Measurements from ENCODE around the gene PRKN.

DNA sequence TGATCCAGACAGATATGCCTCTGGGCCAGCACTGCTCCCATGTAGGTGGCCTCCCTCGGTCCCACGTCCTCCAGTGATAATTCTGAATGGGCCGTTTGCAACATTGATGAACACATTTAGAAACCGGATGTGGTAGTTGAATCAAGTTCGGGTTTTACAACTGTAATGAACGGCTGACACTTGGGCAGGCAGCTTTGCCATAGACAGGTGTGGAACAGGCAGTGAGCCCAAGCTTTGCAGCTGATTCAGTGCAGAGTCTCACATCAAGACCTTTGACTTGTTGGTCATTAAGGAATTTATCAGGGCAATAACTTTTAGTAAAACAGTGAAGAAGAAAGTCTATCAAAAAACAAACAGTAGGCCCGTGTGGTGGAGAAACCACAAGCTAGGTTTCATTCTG is 987.1 kb downstream of the PRKN start:
- TF ChIP-seq, protein P1, sequence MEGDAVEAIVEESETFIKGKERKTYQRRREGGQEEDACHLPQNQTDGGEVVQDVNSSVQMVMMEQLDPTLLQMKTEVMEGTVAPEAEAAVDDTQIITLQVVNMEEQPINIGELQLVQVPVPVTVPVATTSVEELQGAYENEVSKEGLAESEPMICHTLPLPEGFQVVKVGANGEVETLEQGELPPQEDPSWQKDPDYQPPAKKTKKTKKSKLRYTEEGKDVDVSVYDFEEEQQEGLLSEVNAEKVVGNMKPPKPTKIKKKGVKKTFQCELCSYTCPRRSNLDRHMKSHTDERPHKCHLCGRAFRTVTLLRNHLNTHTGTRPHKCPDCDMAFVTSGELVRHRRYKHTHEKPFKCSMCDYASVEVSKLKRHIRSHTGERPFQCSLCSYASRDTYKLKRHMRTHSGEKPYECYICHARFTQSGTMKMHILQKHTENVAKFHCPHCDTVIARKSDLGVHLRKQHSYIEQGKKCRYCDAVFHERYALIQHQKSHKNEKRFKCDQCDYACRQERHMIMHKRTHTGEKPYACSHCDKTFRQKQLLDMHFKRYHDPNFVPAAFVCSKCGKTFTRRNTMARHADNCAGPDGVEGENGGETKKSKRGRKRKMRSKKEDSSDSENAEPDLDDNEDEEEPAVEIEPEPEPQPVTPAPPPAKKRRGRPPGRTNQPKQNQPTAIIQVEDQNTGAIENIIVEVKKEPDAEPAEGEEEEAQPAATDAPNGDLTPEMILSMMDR (IDR thresholded peaks at IDR 0.05): no peak
- TF ChIP-seq ZFX (IDR thresholded peaks at IDR 0.05; ENCODE audit: borderline replicate concordance): no peak

All from 22Rv1 (cell line).